Mesenchymal stem cell (in vitro differentiated cells and primary cell): ENCODE measurements around the gene ATF7IP2.
"Not testable (repeated sequence)": the region's sequence is repeated elsewhere in the genome, so short reads cannot be mapped to it uniquely, and the experiment has no call there.

Experiments
- DNase-seq: peaks from one replicate; pipeline ENCODE4 v3.0.0-alpha.2; 2013
- H2AFZ ChIP-seq: one replicate; pipeline ENCODE4 v1.6.1; 2013; ENCODE audit warnings: low read depth, mild to moderate bottlenecking, control low read depth, inconsistent platforms, low read length, moderate library complexity
- H2AK5ac ChIP-seq: 2 replicates; pipeline ENCODE4 v1.6.1; 2013; ENCODE audit warnings: low read length, moderate library complexity, mild to moderate bottlenecking, inconsistent platforms; ENCODE audit not compliant: severe bottlenecking
- H2BK120ac ChIP-seq: one replicate; pipeline ENCODE4 v1.6.1; 2013; ENCODE audit warnings: low read depth, mild to moderate bottlenecking, inconsistent platforms, low read length, moderate library complexity
- H2BK12ac ChIP-seq, 2 experiments: one replicate each; pipeline ENCODE4 v1.6.1; 2013; ENCODE audit warnings: inconsistent platforms in 2 of 2, low read length in 2 of 2, mild to moderate bottlenecking in 2 of 2, moderate library complexity in 2 of 2, control low read depth in 1 of 2
- H2BK15ac ChIP-seq: one replicate; pipeline ENCODE4 v1.6.1; 2013; ENCODE audit warnings: mild to moderate bottlenecking, low read depth, inconsistent platforms; ENCODE audit not compliant: poor library complexity, severe bottlenecking
- H2BK5ac ChIP-seq: 2 replicates; pipeline ENCODE4 v1.6.1; 2013; ENCODE audit warnings: low read depth, mild to moderate bottlenecking, low read length, control low read depth, inconsistent platforms; ENCODE audit not compliant: poor library complexity, severe bottlenecking
- H3K14ac ChIP-seq, 2 experiments: one replicate each; pipeline ENCODE4 v1.6.1; 2013; ENCODE audit warnings: inconsistent platforms in 2 of 2, low read length in 2 of 2, control low read depth in 1 of 2, mild to moderate bottlenecking in 1 of 2, moderate library complexity in 1 of 2
- H3K18ac ChIP-seq, 2 experiments: one replicate each; pipeline ENCODE4 v1.6.1; 2013; ENCODE audit warnings: inconsistent platforms in 2 of 2, low read length in 2 of 2, control low read depth in 1 of 2, low read depth in 1 of 2, mild to moderate bottlenecking in 1 of 2
- H3K23ac ChIP-seq, 2 experiments: one replicate each; pipeline ENCODE4 v1.6.1; 2013; ENCODE audit warnings: inconsistent platforms in 2 of 2, low read length in 2 of 2, mild to moderate bottlenecking in 2 of 2, moderate library complexity in 2 of 2, control low read depth in 1 of 2
- H3K27ac ChIP-seq: 2 replicates; pipeline ENCODE4 v1.5.1; 2013; ENCODE audit warnings: mild to moderate bottlenecking, moderate library complexity, low read length, control low read depth, inconsistent platforms; ENCODE audit not compliant: poor library complexity, severe bottlenecking
- H3K27me3 ChIP-seq, 2 experiments: 2 replicates each; pipeline versions ENCODE4 v1.6.1 to v1.7.0; 2013; ENCODE audit warnings: low read length in 2 of 2, mild to moderate bottlenecking in 2 of 2, moderate library complexity in 2 of 2, control low read depth in 1 of 2, inconsistent platforms in 1 of 2; ENCODE audit not compliant: control insufficient read depth in 1 of 2, insufficient read depth in 1 of 2
- H3K36me3 ChIP-seq, 2 experiments: 2 replicates each; pipeline versions ENCODE4 v1.6.1 to v1.7.0; 2013; ENCODE audit warnings: low read length in 2 of 2, control low read depth in 1 of 2, inconsistent platforms in 1 of 2, low read depth in 1 of 2, mild to moderate bottlenecking in 1 of 2; ENCODE audit not compliant: insufficient read depth in 2 of 2, control insufficient read depth in 1 of 2
- H3K4ac ChIP-seq, 2 experiments: one replicate each; pipeline ENCODE4 v1.6.1; 2013; ENCODE audit warnings: inconsistent platforms in 2 of 2, low read length in 2 of 2, mild to moderate bottlenecking in 2 of 2, moderate library complexity in 2 of 2, control low read depth in 1 of 2, low read depth in 1 of 2
- H3K4me1 ChIP-seq: 2 replicates; pipeline ENCODE4 v1.6.1; 2013; ENCODE audit warnings: low read depth, low read length, control low read depth; ENCODE audit not compliant: control insufficient read depth, insufficient read depth
- H3K4me2 ChIP-seq: 2 replicates; pipeline ENCODE4 v1.6.1; 2013; ENCODE audit warnings: low read length, mild to moderate bottlenecking, inconsistent platforms; ENCODE audit not compliant: poor library complexity, severe bottlenecking
- H3K4me3 ChIP-seq, 2 experiments: 2 replicates each; pipeline versions ENCODE4 v1.5.1 to v1.7.0; 2013; ENCODE audit warnings: low read length in 2 of 2, mild to moderate bottlenecking in 2 of 2, control low read depth in 1 of 2, low read depth in 1 of 2; ENCODE audit not compliant: insufficient read depth in 1 of 2
- H3K79me1 ChIP-seq: replicated peaks from 2 replicates; pipeline ENCODE4 v1.6.1; 2013; ENCODE audit warnings: mild to moderate bottlenecking, control low read depth, low read length, inconsistent platforms; ENCODE audit not compliant: poor library complexity, severe bottlenecking
- H3K9ac ChIP-seq: 2 replicates; pipeline ENCODE4 v1.7.0; 2013; ENCODE audit warnings: mild to moderate bottlenecking, low read length, moderate library complexity
- H3K9me3 ChIP-seq: 2 replicates; pipeline ENCODE4 v1.7.0; 2013; ENCODE audit warnings: mild to moderate bottlenecking, low read length; ENCODE audit not compliant: control insufficient read depth
- H4K8ac ChIP-seq: one replicate; pipeline ENCODE4 v1.6.1; 2013; ENCODE audit warnings: inconsistent platforms, mild to moderate bottlenecking, low read length, moderate library complexity
- H4K91ac ChIP-seq: one replicate; pipeline ENCODE4 v1.6.1; 2013; ENCODE audit warnings: mild to moderate bottlenecking, low read length, inconsistent platforms
- whole genome bisulfite sequencing: methylation state at CpG from one replicate; pipeline ENCODE4 v1.1.7; 2013; ENCODE audit warnings: mixed read lengths; 5-methylcytosine and 5-hydroxymethylcytosine counted together

ATF7IP2 gene

DNA sequence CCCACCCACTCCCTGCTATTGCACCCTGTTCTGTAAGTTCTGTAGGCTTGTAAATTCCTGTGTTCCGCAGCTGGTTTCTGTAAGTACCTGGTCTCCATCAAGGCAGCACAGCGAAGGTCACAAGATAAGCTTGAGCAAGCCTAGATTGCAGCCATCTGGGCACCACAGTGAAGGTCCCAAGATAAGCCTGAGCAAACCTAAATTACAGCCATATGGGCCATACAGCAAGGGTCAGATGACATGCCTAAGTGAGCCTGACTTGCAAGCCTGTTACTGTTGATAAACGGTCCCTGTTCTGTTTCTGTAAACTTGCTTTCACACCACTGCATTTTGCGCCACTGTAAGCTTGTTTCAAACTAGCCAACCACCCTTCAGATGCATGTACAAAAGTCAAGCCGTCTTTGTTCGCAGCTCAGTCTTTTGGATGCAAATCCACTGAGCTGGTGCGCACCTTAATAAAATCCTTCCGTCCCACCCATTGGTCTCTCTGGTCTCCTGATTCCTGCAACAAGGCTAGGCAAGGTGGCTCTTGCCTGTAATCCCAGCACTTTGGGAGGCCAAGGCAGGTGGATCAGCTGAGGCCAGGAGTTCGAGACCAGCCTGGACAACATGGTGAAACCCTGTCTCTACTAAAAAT is 42.6 kb upstream of the ATF7IP2 start:
- H3K18ac ChIP-seq, result no peak overlapping the region
- no peak for DNase-seq
- no peak overlapping the region for H2BK5ac ChIP-seq
- H2BK120ac ChIP-seq, result no peak overlapping the region
- no peaks in the 10 kb centered on the region for H3K36me3 ChIP-seq
- H3K9ac ChIP-seq, result no peak overlapping the region
- no peak overlapping the region for H3K14ac ChIP-seq
- no peak overlapping the region for H2BK15ac ChIP-seq
- no peak overlapping the region for H2BK12ac ChIP-seq
- no peaks in the 10 kb centered on the region for H3K79me1 ChIP-seq
- no peak overlapping the region for H3K23ac ChIP-seq
- no peaks in the 10 kb centered on the region for H3K4me1 ChIP-seq
- WGBS, result 68% methylated on average over 9 of the region's 9 CpGs
- no peak overlapping the region for H3K4me2 ChIP-seq
- no peak overlapping the region for H3K27ac ChIP-seq
- peaks cover 10% of the 10 kb centered on the region for H3K9me3 ChIP-seq
- no peak overlapping the region for H3K4ac ChIP-seq
- H2AK5ac ChIP-seq, result no peak overlapping the region
- H2AFZ ChIP-seq, result no peak overlapping the region
- no peak overlapping the region for H4K8ac ChIP-seq
- H4K91ac ChIP-seq, result no peak overlapping the region
- no peaks in the 10 kb centered on the region for H3K27me3 ChIP-seq
- no peak overlapping the region for H3K4me3 ChIP-seq

GRCh38 chr16:10344699-10345098 is 41.2 kb upstream of the ATF7IP2 start:
- not testable (repeated sequence) for H2BK120ac ChIP-seq, H3K4me3 ChIP-seq, H3K27ac ChIP-seq, H3K4me1 ChIP-seq, H4K91ac ChIP-seq, H2AK5ac ChIP-seq, H3K18ac ChIP-seq, H3K9ac ChIP-seq, H3K27me3 ChIP-seq, H3K36me3 ChIP-seq, H3K79me1 ChIP-seq, H3K4me2 ChIP-seq, H2BK15ac ChIP-seq, H4K8ac ChIP-seq, H2AFZ ChIP-seq, DNase-seq, H3K9me3 ChIP-seq, H2BK12ac ChIP-seq, H3K4ac ChIP-seq, H3K14ac ChIP-seq, H3K23ac ChIP-seq, H2BK5ac ChIP-seq
- 78% methylated on average over 1 of the region's 1 CpG for WGBS

DNA sequence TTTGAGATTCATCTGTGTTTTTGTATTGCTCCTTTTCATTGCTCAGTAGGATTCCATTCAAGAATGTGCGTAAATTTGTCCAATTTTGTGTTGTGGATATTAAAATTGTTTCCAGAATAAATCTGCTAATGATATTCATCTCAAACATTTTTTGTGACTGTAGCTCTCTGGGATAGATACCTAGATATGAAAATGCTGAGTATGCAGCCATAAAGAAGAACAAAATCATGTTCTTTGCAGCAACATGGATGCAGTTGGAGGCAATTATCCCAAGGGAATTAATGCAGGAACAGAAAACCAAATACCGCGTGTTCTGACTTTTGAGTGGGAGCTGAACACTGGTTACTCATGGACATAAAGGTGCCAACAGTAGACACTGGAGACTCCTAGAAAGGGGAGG is 40.2 kb upstream of the ATF7IP2 start:
- no peak overlapping the region for H3K4me2 ChIP-seq
- H2AK5ac ChIP-seq, result no peak overlapping the region
- no peak overlapping the region for H2AFZ ChIP-seq
- H3K79me1 ChIP-seq, result no peaks in the 10 kb centered on the region
- H3K4ac ChIP-seq, result no peak overlapping the region
- H3K4me1 ChIP-seq, result no peaks in the 10 kb centered on the region
- H3K9ac ChIP-seq, result no peak overlapping the region
- no peaks in the 10 kb centered on the region for H3K27me3 ChIP-seq
- peaks cover under 1% of the 10 kb centered on the region for H3K9me3 ChIP-seq
- no peak overlapping the region for H4K8ac ChIP-seq
- no peak overlapping the region for H3K27ac ChIP-seq
- H2BK5ac ChIP-seq, result no peak overlapping the region
- no peak overlapping the region for H2BK15ac ChIP-seq
- H3K36me3 ChIP-seq, result no peaks in the 10 kb centered on the region
- no peak overlapping the region for H3K23ac ChIP-seq
- 100% methylated on average over 2 of the region's 3 CpGs for WGBS
- H3K18ac ChIP-seq, result no peak overlapping the region
- no peak overlapping the region for H3K4me3 ChIP-seq
- no peak for DNase-seq
- no peak overlapping the region for H4K91ac ChIP-seq
- H2BK12ac ChIP-seq, result no peak overlapping the region
- no peak overlapping the region for H3K14ac ChIP-seq
- H2BK120ac ChIP-seq, result no peak overlapping the region

DNA sequence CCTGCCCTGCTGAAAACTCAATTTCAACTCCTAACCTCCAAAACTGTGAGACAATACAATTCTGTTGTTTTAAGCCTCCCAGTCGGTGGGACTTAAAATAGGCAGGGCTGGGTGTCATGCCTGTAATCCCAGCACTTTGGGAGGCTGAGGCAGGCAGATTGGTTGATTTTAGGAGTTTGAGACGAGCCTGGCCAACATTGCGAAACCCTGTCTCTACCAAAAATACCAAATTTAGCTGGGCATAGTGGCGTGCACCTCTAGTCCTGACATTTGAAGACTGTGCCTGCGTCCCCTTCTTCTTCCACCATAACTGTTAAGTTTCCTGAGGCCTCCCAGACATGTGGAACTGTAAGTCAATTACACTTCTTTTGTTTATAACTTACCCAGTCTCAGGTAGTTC is 36.0 kb upstream of the ATF7IP2 start:
- Histone ChIP-seq H2AFZ (no peak overlapping the region), H4K8ac (no peak overlapping the region), H2BK5ac (no peak overlapping the region), H2BK12ac (no peak overlapping the region), H3K36me3 (no peaks in the 10 kb centered on the region), H3K4me2 (no peak overlapping the region), H3K9me3 (no peaks in the 10 kb centered on the region), H3K14ac (no peak overlapping the region), H3K79me1 (no peaks in the 10 kb centered on the region), H3K4me1 (no peaks in the 10 kb centered on the region), H4K91ac (no peak overlapping the region), H3K23ac (no peak overlapping the region), H3K4me3 (no peak overlapping the region), H3K18ac (no peak overlapping the region), H3K27me3 (no peaks in the 10 kb centered on the region), H2BK15ac (no peak overlapping the region), H3K9ac (no peak overlapping the region), H3K4ac (no peak overlapping the region), H3K27ac (no peak overlapping the region), H2BK120ac (no peak overlapping the region), H2AK5ac (no peak overlapping the region)
- WGBS, result 76% methylated on average over 5 of the region's 5 CpGs
- DNase-seq, result no peak
